GM19372 (cell line): ENCODE data around the gene BLTP2.
"Not testable (repeated sequence)": the region's sequence is repeated elsewhere in the genome, so short reads cannot be mapped to it uniquely, and the experiment has no call there.

ENCODE experiments used
- ATAC-seq: cut with Tn5 transposase; IDR thresholded peaks from one replicate; pipeline ENCODE4 v1.9.1; 2021; ENCODE audit warnings: mild to moderate bottlenecking, low read depth, moderate library complexity; ENCODE audit not compliant: unreplicated experiment

BLTP2 gene

GRCh38 chr17:28644787-28645575 lies at the start of gene BLTP2:
Gene BLTP2, minus strand, starts transcription at chr17:28645158. Its CDS starts 102 bp downstream, at chr17:28645056.
- ATAC-seq: peak; percentile 89

- no peak for ATAC-seq
Measured at GRCh38 chr17:28693869-28694268, 48.9 kb upstream of the BLTP2 start.

GRCh38 chr17:28689011-28689410 lies 44.1 kb upstream of the BLTP2 start:
- ATAC-seq: no peak

- no peak for ATAC-seq
Measured at GRCh38 chr17:28688481-28688880, 43.5 kb upstream of the BLTP2 start.

GRCh38 chr17:28686296-28686695 lies 41.3 kb upstream of the BLTP2 start:
- ATAC-seq: no peak

GRCh38 chr17:28685366-28685765 lies 40.4 kb upstream of the BLTP2 start:
- ATAC-seq: no peak

- ATAC-seq: no peak
Measured at GRCh38 chr17:28684963-28685362, 40.0 kb upstream of the BLTP2 start.

- ATAC-seq: no peak
Measured at GRCh38 chr17:28682655-28683054, 37.7 kb upstream of the BLTP2 start.

GRCh38 chr17:28675980-28676379 lies 31.0 kb upstream of the BLTP2 start:
- ATAC-seq: no peak

GRCh38 chr17:28675490-28675889 lies 30.5 kb upstream of the BLTP2 start:
- ATAC-seq: no peak

GRCh38 chr17:28669918-28670317 lies 25.0 kb upstream of the BLTP2 start:
- ATAC-seq: no peak

GRCh38 chr17:28667870-28668269 lies 22.9 kb upstream of the BLTP2 start:
- no peak for ATAC-seq

- ATAC-seq: no peak
Measured at GRCh38 chr17:28665994-28666393, 21.0 kb upstream of the BLTP2 start.

- ATAC-seq: no peak
Measured at GRCh38 chr17:28663723-28664122, 18.8 kb upstream of the BLTP2 start.

- no peak for ATAC-seq
Measured at GRCh38 chr17:28662527-28662829, 17.5 kb upstream of the BLTP2 start.

- peak; percentile 82 for ATAC-seq
Measured at GRCh38 chr17:28661635-28662526, 16.9 kb upstream of the BLTP2 start, which contains the start of the genes SDF2 and SUPT6H. Gene SDF2, minus strand, starts transcription at chr17:28661906. Its CDS starts 30 bp downstream, at chr17:28661876. Gene SUPT6H, plus strand, starts transcription at chr17:28662205. Its CDS starts 11,197 bp downstream, at chr17:28673402.

GRCh38 chr17:28659497-28659881 lies 14.5 kb upstream of the BLTP2 start:
- not testable (repeated sequence) for ATAC-seq

GRCh38 chr17:28658766-28659496 lies 14.0 kb upstream of the BLTP2 start:
- ATAC-seq: not testable (repeated sequence)

- ATAC-seq: not testable (repeated sequence)
Measured at GRCh38 chr17:28658342-28658741, 13.4 kb upstream of the BLTP2 start.

GRCh38 chr17:28657756-28658155 lies 12.8 kb upstream of the BLTP2 start:
- ATAC-seq: no peak

- no peak for ATAC-seq
Measured at GRCh38 chr17:28655160-28655559, 10.2 kb upstream of the BLTP2 start.
